Gastrocnemius medialis (tissue), 4 donors: ENCODE data around the gene OLR1.

Source experiments
- CTCF ChIP-seq, 5 experiments: fragments of 450-650 bp in 3 of 5; fragments of 200-600 bp in 2 of 5; sonication (generic) in 2 of 5; IDR thresholded peaks in 4 of 5; conservative IDR thresholded peaks in 1 of 5; 1 replicate in 4 of 5; 2 replicates in 1 of 5; pipeline ENCODE4 v1.5.1; 2016 to 2019; ENCODE audit warnings: antibody characterized with exemption in 5 of 5, mild to moderate bottlenecking in 3 of 5, moderate library complexity in 3 of 5
- POLR2A ChIP-seq, 2 donors: fragments of 450-650 bp; IDR thresholded peaks; one replicate each; pipeline ENCODE4 v1.6.1; 2017; ENCODE audit warnings: antibody characterized with exemption in 2 of 2, mild to moderate bottlenecking in 2 of 2, moderate library complexity in 2 of 2

GRCh38 chr12:10111451-10111850, 60.5 kb downstream of the OLR1 start:
- TF ChIP-seq CTCF (IDR thresholded peaks at IDR 0.05 in 4 of 5, conservative IDR thresholded peaks at IDR 0.05 in 1 of 5) (no peak), POLR2A (IDR thresholded peaks at IDR 0.05) (no peak)
